GM23338 (cell line): ENCODE measurements around the gene GOLGA6L4. TPM values are rescaled to one million over a fixed set of nuclear protein-coding genes. Genes with fewer than 3 reads are reported as not detected.
"Not testable (repeated sequence)": the region's sequence is repeated elsewhere in the genome, so short reads cannot be mapped to it uniquely, and the experiment has no call there.

ENCODE experiments used
- ATAC-seq: fragments of 200-7000 bp; cut with Tn5 transposase; 3 replicates; pipeline ENCODE4 v1.9.1; 2020
- DNase-seq: peaks from one replicate; pipeline ENCODE4 v3.0.0-alpha.2; 2015; ENCODE audit warnings: low spot score
- H2AFZ ChIP-seq: fragments of 200-600 bp; sonication (generic); 2 replicates; pipeline ENCODE4 v1.8.0; 2016; ENCODE audit warnings: antibody characterized with exemption, mild to moderate bottlenecking, moderate library complexity
- H3F3A ChIP-seq: fragments of 200-600 bp; sonication (generic); replicated peaks from 2 replicates; pipeline ENCODE4 v1.8.0; 2017; ENCODE audit warnings: antibody characterized with exemption, mixed run types, low read depth
- H3K27ac ChIP-seq: fragments of 200-600 bp; sonication (generic); 2 replicates; pipeline ENCODE4 v1.6.1; 2016; ENCODE audit warnings: low read depth
- H3K27me3 ChIP-seq: fragments of 200-600 bp; sonication (generic); 2 replicates; pipeline ENCODE4 v1.8.0; 2016; ENCODE audit warnings: mild to moderate bottlenecking, mixed run types, moderate library complexity; ENCODE audit not compliant: insufficient read depth
- H3K36me3 ChIP-seq: fragments of 200-600 bp; sonication (generic); 2 replicates; pipeline ENCODE4 v1.8.0; 2016; ENCODE audit warnings: mild to moderate bottlenecking; ENCODE audit not compliant: insufficient read depth
- H3K4me1 ChIP-seq: fragments of 200-600 bp; sonication (generic); 2 replicates; pipeline ENCODE4 v1.8.0; 2016; ENCODE audit warnings: mild to moderate bottlenecking, moderate library complexity; ENCODE audit not compliant: insufficient read depth
- H3K4me2 ChIP-seq: fragments of 200-600 bp; sonication (generic); 2 replicates; pipeline ENCODE4 v1.7.1; 2017; ENCODE audit warnings: mixed run types
- H3K4me3 ChIP-seq: fragments of 200-600 bp; sonication (generic); 2 replicates; pipeline ENCODE4 v1.6.1; 2016; ENCODE audit warnings: mixed run types
- H3K79me2 ChIP-seq: fragments of 200-600 bp; sonication (generic); replicated peaks from 2 replicates; pipeline ENCODE4 v1.8.0; 2017; ENCODE audit warnings: mild to moderate bottlenecking; ENCODE audit not compliant: insufficient read depth
- H3K9me2 ChIP-seq: fragments of 200-600 bp; sonication (generic); 2 replicates; pipeline ENCODE4 v1.8.0; 2017; ENCODE audit not compliant: insufficient read depth
- H4K20me1 ChIP-seq: fragments of 200-600 bp; sonication (generic); replicated peaks from 2 replicates; pipeline ENCODE4 v1.8.0; 2017; ENCODE audit warnings: mild to moderate bottlenecking; ENCODE audit not compliant: insufficient read depth
- H3K27ac Mint-ChIP-seq: 2 replicates; pipeline ENCODE4 v1.8.0; 2020; ENCODE audit warnings: inconsistent platforms, mild to moderate bottlenecking, moderate library complexity, mixed read lengths
- H3K27me3 Mint-ChIP-seq: 3 replicates; pipeline ENCODE4 v1.8.0; 2022; ENCODE audit warnings: low read depth, mild to moderate bottlenecking, moderate library complexity, mixed read lengths, inconsistent platforms; ENCODE audit not compliant: insufficient read depth, poor library complexity
- H3K36me3 Mint-ChIP-seq: 3 replicates; pipeline ENCODE4 v1.8.0; 2021; ENCODE audit warnings: low read depth, mild to moderate bottlenecking, inconsistent platforms, moderate library complexity, mixed read lengths
- H3K4me1 Mint-ChIP-seq: 3 replicates; pipeline ENCODE4 v1.8.0; 2020; ENCODE audit warnings: mild to moderate bottlenecking, inconsistent platforms, mixed read lengths
- H3K4me3 Mint-ChIP-seq: 3 replicates; pipeline ENCODE4 v1.8.0; 2021; ENCODE audit warnings: moderate library complexity, mild to moderate bottlenecking, inconsistent platforms, mixed read lengths
- H3K9me3 Mint-ChIP-seq: 3 replicates; pipeline ENCODE4 v1.8.0; 2020; ENCODE audit warnings: moderate library complexity, mild to moderate bottlenecking, inconsistent platforms, mixed read lengths
- CTCF ChIP-seq, 2 experiments: fragments of 200-600 bp in 1 of 2; sonication (generic) in 1 of 2; conservative IDR thresholded peaks; 2 replicates each; pipeline versions ENCODE4 v1.5.1 to v1.6.1; 2016 to 2017; ENCODE audit warnings: antibody characterized with exemption in 2 of 2, low read depth in 2 of 2, mild to moderate bottlenecking in 2 of 2, moderate library complexity in 1 of 2
- polyA plus RNA-seq: library from polyadenylated mRNA; unstranded; fragments of >200 nt; fragmentation: Nextera tagmentation; extraction: Ambion mirVana; gene quantifications from 2 replicates; pipeline ENCODE4 v1.2.1, GENCODE V29; 2016
- small RNA-seq: library from RNA; depleted of rRNA; stranded (forward); fragments of <200 nt; gene quantifications from one replicate; pipeline ENCODE3, GENCODE V24; 2014; ENCODE audit warnings: low replicate concordance
- total RNA-seq: library from RNA; depleted of rRNA; stranded (reverse); fragments of >200 nt; shearing (Covaris generic); gene quantifications from 2 replicates; pipeline ENCODE4 v1.2.3, GENCODE V29; 2014

GOLGA6L4 gene
- total and polyA plus RNA-seq, 2 experiments from 2014 or later = 0.76 to 3.1 TPM

- peak overlapping the region; percentile 59; the same call in 2 of the 3 replicates for H3K4me3 Mint-ChIP-seq
- DNase-seq, ATAC-seq: not testable (repeated sequence)
These were observed 10.9 kb downstream of the GOLGA6L4 start for GRCh38 chr15:84246441-84246840.

More at GRCh38 chr15:84246441-84246840, 10.9 kb downstream of the GOLGA6L4 start:
- H3K36me3 ChIP-seq, H3K27ac Mint-ChIP-seq, H3K4me3 ChIP-seq, H3F3A ChIP-seq, H3K27ac ChIP-seq, H3K36me3 Mint-ChIP-seq, H3K79me2 ChIP-seq, H3K9me3 Mint-ChIP-seq, H3K4me2 ChIP-seq, H3K27me3 ChIP-seq, H4K20me1 ChIP-seq, H3K4me1 ChIP-seq, H2AFZ ChIP-seq, H3K9me2 ChIP-seq, H3K4me1 Mint-ChIP-seq, H3K27me3 Mint-ChIP-seq: not testable (repeated sequence)
- TF ChIP-seq CTCF (conservative IDR thresholded peaks at IDR 0.05; ENCODE audit: low read depth in 2 of 2) = 0 out of 4 replicates have a peak, but pooled peaks have one; percentile 3 to 15

Small RNA genes lying within 50 kb of the gene (small RNA-seq; reads per million reads assigned to genes)
- gene RN7SL331P (not detected), gene UBE2Q2P8 (not detected)
